Stimulated activated CD8-positive, alpha-beta memory T cell treated with anti-CD3 and anti-CD28 coated beads, Interleukin-4, amount 100 ng/mL, for 4 hours (primary cell): Measurements from ENCODE around the gene HLA-DRB5.
"Not testable (repeated sequence)": the region's sequence is repeated elsewhere in the genome, so short reads cannot be mapped to it uniquely, and the experiment has no call there.

Experiments
- DNase-seq, 2 donors: peaks; one replicate each; pipeline ENCODE4 v3.0.0-alpha.2; 2020; ENCODE audit warnings: low read depth in 2 of 2, low spot score in 1 of 2

Gene HLA-DRB5

GRCh38 chr6:32517654-32518445 is 12.2 kb downstream of the HLA-DRB5 start:
- no peak for DNase-seq

DNA sequence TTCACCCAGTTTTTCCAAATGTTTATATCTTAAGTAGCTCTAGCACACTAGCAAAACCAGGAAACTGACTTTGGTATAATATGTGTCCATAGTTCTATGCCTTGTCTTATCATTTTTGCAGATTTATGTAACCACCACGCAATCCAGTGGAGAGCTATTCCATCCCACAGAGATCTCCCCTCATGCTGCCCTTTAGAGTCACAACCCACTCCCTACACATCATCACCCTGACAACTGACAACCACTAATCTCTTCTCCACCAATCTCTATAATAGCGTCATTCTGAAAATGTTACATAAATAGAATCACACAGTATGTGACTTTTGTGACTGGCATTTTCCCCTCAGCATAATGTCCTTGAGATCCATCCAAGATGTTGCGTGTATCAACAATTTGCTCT is 29.1 kb downstream of the HLA-DRB5 start:
- DNase-seq = no peak

GRCh38 chr6:32492351-32492750 is 37.7 kb downstream of the HLA-DRB5 start:
- no peak for DNase-seq

DNA sequence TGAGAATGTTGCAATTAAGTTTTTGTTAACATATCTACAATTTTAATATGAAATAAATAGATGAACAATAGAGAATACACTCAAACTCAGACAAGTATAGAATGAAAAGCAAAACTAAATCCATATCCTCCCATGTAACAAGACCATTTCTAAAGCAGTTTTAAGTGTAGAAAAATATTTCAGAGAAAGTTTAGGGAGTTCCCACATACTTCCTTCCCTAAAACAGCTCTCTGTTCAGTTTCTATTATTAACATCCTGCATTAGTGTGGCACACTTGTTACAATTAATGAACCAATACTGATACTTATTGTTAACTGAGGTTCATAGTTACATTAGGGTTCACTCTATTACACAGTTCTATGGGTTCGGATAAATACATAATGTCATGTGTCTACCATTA is 38.4 kb downstream of the HLA-DRB5 start:
- no peak for DNase-seq

DNA sequence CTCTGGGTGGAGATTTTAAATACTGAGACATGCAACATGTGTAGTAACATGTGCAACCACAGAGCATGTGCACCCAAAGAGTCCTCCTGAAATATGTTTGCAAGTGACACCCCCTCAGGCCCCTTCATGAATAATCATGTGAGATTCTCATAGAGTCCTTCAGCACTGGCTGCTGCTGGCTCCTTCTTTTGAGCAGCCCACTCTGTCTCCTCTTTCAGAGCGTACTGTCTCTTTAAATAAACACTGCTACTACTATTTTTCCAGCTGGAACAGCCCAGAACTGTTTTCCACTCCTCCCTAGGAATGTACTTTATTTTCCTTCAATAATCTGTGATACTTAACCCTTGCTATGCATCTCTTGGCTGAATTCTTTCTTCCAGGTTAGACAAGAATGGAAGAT is 42.0 kb downstream of the HLA-DRB5 start:
- DNase-seq = no peak

- DNase-seq = no peak
Observed at GRCh38 chr6:32484614-32484998, 45.5 kb downstream of the HLA-DRB5 start.

DNA sequence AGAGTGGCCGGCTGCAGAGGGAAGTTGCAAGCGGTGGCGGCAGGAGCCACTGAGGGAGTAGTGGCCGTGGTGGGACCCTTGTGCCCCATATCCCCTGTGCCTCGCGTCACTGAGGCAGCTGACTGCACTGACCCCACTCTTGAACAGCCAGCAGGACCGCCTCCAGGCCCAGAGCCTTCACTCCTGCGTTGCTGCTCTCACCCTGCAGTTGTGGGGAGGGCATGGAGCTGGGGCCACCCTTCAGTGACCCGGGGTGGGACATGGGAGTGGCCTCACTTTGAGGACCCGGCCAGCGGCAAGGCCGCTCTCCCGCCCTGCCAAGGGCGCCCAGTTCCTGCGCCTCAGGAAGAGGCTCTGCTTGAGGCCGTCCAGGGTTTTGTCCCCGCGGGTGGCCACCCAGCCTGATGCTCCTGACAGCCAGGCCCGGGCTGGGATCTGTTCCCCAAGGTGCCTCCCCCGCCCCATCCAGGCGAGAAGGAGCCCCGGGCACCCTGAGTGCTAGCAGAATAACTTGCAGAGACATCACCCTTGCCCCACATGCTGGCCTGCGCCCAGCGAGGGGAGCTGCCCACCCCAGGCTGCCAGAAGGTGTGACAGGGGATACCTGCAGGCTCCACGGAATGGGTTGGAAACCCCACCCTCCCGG is 46.0 kb downstream of the HLA-DRB5 start:
- no peak for DNase-seq

DNA sequence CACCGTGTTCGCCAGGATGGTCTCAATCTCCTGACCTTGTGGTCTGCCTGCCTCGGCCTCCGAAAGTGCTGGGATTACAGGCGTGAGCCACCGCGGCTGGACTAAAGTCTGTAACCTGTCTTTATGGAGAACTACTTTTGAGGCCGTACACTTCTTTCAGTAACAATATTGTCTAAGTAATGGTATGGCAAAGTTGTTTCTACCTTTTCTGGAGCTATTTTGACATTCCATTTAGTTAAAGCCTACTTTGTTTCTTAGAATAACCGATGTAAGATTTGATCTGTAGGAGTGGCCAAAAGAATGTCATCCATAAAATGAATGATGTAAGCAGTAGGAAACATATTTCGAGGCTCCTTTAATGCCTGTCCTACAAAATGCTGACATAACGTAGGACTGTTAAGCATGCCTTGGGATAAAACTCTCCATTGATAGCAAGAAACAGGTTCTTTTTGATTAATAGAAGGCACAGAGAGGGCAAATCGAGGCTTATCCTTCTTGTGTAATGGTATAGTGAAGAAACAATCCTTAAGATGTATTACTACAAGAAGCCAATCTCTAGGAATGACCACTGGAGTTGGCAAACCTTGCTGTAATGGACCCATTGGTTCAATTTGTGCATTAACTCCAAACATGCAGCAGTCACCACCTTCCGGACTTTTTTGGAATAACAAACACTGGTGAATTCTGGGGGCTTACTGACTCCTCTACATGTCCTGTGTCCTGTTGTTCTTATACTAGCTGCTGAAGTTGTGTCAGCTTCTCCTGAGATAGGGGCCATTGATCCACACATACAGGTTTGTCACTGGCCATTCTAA is 54.5 kb downstream of the HLA-DRB5 start:
- no peak for DNase-seq

- DNase-seq = not testable (repeated sequence)
Observed at GRCh38 chr6:32473376-32474348, 56.4 kb downstream of the HLA-DRB5 start.

DNA sequence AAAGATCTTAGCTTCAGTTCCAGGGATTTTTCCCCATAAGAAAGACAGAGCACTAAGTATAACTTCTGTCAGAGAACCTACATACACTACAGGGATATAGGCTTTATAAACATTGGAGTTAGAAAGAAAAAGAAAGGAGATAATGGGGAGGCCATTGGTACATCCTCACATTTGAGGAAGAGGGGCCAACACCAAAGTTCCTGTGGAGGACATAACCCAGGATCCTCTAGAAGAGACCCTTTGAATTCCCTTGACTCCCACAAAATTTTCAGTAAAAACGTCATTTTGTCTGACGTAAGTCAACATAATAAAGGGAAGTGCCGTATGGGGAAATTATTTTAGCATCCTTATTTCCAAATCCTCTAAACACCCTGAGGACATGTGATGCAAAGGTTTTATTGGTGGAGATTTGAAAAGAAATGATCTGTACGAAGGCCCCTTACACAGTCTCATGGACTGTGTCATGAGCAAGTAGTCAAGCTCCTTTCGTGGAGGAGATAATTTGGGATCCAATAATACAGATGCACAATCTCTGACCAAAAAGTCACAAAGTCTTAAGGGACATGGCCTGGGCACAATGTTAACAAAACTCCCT is 57.2 kb downstream of the HLA-DRB5 start:
- no peak for DNase-seq

DNA sequence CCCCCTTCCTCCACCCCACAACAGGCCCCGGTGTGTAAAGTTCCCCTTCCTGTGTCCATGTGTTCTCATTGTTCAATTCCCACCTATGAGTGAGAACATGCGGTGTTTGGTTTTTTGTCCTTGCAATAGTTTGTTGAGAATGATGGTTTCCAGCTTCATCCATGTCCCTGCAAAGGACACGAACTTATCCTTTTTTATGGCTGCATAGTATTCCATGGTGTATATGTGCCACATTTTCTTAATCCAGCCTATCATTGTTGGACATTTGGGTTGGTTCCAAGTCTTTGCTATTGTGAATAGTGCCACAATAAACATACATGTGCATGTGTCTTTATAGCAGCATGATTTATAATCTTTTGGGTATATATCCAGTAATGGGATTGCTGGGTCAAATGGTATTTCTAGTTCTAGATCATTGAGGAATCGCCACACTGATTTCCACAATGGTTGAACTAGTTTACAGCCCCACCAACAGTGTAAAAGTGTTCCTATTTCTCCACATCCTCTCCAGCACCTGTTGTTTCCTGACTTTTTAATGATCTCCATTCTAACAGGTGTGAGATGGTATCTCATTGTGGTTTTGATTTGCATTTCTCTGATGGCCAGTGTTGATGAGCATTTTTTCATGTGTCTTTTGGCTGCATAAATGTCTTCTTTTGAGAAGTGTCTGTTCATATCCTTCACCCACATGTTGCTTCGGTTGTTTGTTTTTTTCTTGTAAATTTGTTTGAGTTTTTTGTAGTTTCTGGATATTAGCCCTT is 62.2 kb downstream of the HLA-DRB5 start:
- not testable (repeated sequence) for DNase-seq
